GM19035 (cell line): Measurements from ENCODE around the gene UGDH.
"Not testable (repeated sequence)": the region's sequence is repeated elsewhere in the genome, so short reads cannot be mapped to it uniquely, and the experiment has no call there.

Source experiments
- ATAC-seq: cut with Tn5 transposase; IDR thresholded peaks from one replicate; pipeline ENCODE4 v1.9.1; 2021; ENCODE audit not compliant: unreplicated experiment

Gene UGDH

GRCh38 chr4:39530682-39531081 is 3.4 kb upstream of the UGDH start:
- no peak for ATAC-seq

GRCh38 chr4:39529534-39529933 is 2.3 kb upstream of the UGDH start:
- ATAC-seq = no peak

DNA sequence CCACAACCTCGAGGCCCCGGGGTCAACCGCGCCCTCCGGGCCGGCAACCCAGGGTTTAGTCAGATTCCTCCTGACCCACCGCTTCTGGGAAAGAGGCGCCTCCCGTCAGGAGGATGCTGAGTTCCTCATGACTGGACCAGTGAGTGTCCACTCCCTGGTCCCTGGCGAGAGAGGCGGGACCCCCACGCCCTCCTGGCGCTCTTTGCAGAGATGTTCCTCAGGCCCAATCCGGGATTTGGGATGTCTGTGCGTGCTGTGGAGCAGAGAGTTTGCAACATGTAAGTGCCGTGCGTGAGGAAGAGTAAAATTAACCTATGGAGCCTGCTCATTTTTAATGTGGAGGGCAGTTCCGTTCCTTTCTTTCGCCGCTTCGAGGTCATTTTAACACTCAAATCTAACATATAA is 824 bp upstream of the UGDH start:
- ATAC-seq = no peak

GRCh38 chr4:39526765-39527295 is 409 bp downstream of the UGDH start:
- ATAC-seq = no peak

- ATAC-seq = no peak
Measured at GRCh38 chr4:39525822-39526690, 1.2 kb downstream of the UGDH start.

DNA sequence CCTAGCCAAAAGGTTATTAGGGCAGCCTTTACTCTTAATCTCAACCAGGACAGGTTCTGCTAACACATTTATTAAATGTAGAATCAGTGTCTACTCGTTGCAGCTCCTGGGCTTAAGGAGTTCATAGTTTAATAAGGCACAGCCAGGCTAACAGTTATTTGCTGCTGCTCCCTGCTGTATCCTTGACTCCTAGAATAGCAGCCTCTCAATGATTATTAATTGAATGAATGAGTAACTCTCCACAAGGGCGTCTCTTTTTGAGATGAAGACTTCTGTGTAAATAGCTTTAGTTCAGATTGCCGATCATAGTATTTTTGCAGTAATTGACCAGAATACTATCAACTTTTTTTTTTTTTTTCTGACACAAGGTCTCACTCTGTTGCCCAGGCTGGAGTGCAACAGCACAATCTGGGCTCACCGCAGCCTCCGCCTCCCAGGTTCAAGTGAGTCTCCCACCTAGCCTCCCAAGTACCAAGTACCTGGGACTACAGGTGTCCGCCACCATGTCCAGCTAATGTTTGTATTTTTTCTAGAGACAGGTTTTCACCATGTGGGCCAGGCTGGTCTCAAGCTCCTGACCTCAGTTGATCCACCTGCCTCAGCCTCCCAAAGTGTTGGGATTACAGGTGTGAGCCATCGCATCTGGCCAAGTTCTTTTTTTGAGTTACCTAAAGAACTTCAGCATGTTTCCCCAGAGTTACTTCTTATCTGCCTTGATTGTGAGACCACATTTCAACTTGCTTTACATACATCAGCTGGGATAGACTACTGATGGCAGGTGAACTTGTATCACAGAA is 2.9 kb downstream of the UGDH start:
- no peak for ATAC-seq

DNA sequence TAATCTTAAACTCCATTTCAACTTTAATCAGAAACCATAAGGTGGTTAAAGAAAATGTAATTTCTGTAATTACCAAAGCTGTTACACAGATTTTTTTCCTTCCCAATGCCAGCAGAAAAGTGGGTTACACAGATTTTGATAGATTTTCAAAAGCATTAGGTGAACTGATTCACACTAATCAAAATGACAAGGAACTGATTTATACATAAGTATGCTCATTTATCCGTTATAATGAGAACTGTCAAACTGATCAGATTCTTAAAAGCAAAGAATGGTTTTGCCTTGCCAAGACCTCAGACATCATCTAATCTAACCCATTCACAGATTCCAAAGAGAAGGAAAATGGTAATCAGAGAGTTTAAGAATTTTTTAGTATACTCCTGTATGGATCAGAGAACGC is 5.2 kb downstream of the UGDH start:
- no peak for ATAC-seq

- ATAC-seq = no peak
Measured at GRCh38 chr4:39521253-39521919, 5.9 kb downstream of the UGDH start.

DNA sequence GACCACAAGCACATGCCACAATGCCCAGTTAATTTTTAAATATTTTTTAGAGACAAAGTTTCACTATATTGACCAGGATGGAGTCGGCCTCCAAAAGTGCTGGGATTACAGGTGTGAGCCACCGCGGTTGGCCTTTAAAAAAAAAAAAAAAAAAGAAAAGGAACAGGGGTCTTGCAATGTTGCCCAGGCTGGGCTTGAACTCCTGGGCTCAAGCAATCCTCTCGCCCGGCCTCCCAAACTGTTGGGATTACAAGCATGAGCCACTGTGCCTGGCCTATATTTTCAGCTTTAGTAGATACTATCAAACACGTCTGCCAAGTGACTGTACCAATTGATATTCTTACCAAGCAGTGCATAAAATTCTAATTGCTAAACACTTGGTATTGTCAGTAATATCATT is 8.8 kb downstream of the UGDH start:
- ATAC-seq = no peak

- no peak for ATAC-seq
Measured at GRCh38 chr4:39516407-39516966, 10.8 kb downstream of the UGDH start.

DNA sequence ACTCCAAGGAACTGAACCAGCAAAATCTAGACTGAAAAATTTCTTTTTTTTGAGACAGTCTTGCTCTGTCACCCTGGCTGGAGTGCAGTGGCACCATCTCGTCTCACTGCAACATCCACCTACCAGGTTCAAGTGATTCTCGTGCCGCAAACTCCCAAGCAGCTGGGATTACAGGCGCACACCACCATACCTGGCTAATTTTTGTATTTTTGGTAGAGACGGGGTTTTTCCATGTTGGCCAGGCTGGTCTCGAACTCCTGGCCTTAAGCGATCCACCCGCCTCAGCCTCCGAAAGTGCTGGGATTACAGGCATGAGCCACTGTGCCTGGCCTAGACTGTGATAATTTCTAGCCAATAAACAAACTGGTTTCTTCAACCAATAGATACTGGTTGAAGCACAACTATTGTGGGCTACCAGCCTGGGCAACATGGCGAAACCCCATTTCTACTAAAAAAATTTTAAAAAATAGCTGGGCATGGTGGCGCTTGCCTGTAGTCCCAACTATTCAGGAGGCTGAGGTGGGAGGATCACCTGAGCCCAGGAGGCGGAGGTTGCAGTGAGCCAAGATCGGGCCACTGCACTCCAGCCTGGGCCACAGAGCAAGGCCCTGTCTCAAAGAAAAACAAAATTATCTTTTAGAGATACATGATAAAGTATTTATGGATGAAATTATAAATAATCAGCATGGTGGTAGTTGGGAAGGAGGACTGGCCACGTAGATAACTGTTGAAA is 11.4 kb downstream of the UGDH start:
- not testable (repeated sequence) for ATAC-seq

- ATAC-seq = no peak
Measured at GRCh38 chr4:39514888-39515401, 12.3 kb downstream of the UGDH start.

GRCh38 chr4:39514266-39514665 is 13.0 kb downstream of the UGDH start:
- ATAC-seq = not testable (repeated sequence)

DNA sequence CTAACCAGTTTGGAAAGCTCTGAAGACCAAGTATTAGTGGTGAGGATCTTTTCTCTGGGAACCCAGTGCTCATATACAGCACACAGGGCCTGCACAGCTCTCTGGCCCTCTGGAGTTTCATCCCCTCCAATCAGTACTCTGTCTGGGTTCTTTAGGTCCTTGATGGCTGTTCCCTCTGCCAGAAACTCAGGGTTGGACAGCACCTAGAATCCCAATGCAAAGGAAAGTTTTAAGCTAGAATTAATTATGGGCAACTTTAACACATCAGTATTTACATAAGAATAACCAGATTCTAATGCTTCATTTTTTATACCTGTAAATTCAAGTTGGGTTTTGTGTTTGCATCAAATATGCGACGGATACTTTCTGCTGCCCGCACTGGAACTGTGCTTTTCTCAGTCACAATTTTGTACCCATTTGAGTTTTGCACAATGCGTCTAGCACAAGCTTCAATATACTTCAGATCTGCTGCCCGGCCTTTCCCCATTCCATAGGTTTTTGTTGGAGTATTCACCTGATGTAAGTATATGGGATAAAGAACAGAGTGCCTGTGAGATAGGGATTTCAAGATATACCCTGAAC is 16.8 kb downstream of the UGDH start:
- ATAC-seq = no peak

- ATAC-seq = no peak
Measured at GRCh38 chr4:39505581-39505980, 21.7 kb downstream of the UGDH start.

DNA sequence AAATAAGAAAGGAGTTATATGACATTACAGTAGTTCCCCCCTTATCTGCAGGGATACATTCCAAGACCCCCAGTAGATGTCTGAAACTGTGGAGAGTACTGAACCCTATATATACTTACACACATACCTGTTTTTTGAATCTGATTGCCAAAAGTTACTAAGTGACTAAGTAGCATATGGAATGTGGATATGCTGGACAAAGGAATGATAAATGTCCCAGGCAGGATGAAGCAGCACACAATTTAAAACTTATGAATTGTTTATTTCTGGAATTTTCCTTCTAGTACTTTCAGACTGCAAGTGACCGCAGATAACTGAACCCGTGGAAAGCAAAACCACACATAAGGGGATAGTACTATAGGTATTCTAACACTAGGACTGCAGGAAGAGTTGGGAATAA is 22.7 kb downstream of the UGDH start:
- ATAC-seq = no peak

- not testable (repeated sequence) for ATAC-seq
Measured at GRCh38 chr4:39502664-39503035, 24.6 kb downstream of the UGDH start.

- ATAC-seq = no peak
Measured at GRCh38 chr4:39502019-39502663, 25.1 kb downstream of the UGDH start.

GRCh38 chr4:39498727-39499020 is 28.6 kb downstream of the UGDH start:
- ATAC-seq = no peak
